GM12801 (cell line): ENCODE results near the gene KIAA1328.

Source experiments
- TF ChIP-seq, protein P1 (sequence below): IDR thresholded peaks from one replicate; pipeline ENCODE4 v1.5.1; 2011; ENCODE audit warnings: control low read depth; ENCODE audit not compliant: insufficient read length; ENCODE audit errors: extremely low read depth

KIAA1328 gene

DNA sequence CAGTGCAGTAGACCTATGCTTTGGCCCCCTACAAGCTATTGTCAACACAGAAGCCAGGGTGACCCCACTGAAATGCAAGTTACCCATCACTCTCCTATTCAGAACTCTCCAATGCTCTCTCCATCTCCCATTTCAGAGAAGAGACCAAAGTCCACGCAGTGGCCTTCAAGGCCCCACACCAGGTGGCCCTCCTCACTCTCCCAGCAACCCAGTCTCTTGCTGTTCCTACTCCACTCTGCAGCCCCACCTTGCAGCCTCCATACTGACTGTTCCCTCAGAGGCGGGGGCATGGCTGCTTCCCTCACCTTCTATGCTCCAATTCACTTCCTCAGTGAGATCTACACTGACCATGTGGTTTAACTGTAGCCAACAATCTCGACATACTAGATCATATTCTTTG is 423.4 kb downstream of the KIAA1328 start:
- TF ChIP-seq, protein P1, sequence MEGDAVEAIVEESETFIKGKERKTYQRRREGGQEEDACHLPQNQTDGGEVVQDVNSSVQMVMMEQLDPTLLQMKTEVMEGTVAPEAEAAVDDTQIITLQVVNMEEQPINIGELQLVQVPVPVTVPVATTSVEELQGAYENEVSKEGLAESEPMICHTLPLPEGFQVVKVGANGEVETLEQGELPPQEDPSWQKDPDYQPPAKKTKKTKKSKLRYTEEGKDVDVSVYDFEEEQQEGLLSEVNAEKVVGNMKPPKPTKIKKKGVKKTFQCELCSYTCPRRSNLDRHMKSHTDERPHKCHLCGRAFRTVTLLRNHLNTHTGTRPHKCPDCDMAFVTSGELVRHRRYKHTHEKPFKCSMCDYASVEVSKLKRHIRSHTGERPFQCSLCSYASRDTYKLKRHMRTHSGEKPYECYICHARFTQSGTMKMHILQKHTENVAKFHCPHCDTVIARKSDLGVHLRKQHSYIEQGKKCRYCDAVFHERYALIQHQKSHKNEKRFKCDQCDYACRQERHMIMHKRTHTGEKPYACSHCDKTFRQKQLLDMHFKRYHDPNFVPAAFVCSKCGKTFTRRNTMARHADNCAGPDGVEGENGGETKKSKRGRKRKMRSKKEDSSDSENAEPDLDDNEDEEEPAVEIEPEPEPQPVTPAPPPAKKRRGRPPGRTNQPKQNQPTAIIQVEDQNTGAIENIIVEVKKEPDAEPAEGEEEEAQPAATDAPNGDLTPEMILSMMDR, result no peak

DNA sequence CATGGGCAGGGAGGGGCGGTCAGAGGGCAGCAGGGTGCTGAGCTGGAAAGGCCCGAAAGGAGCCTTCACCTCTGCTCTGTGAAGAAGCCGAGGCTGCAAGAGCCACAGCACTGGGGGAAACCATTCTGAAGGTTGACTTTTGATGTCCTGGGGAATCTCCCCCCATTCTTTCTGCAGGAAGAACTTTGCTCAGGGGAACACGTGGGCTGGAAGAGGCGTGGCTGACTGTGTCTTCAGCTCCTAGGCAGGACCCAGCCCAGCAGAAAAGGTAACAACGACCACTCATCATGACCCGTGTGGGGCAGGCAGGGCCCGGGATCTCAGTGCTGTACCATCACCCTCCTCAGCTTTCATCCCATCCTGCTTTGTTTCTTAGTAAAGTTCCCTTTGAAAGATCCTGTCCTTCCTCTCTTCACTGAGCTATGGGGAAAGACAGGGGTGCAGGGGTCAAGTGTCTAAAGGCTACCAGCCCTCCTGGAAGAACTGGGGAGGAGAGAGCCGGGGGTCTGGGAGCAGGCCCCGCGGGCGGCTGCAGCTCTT is 424.0 kb downstream of the KIAA1328 start:
- TF ChIP-seq, protein P1, result no peak

DNA sequence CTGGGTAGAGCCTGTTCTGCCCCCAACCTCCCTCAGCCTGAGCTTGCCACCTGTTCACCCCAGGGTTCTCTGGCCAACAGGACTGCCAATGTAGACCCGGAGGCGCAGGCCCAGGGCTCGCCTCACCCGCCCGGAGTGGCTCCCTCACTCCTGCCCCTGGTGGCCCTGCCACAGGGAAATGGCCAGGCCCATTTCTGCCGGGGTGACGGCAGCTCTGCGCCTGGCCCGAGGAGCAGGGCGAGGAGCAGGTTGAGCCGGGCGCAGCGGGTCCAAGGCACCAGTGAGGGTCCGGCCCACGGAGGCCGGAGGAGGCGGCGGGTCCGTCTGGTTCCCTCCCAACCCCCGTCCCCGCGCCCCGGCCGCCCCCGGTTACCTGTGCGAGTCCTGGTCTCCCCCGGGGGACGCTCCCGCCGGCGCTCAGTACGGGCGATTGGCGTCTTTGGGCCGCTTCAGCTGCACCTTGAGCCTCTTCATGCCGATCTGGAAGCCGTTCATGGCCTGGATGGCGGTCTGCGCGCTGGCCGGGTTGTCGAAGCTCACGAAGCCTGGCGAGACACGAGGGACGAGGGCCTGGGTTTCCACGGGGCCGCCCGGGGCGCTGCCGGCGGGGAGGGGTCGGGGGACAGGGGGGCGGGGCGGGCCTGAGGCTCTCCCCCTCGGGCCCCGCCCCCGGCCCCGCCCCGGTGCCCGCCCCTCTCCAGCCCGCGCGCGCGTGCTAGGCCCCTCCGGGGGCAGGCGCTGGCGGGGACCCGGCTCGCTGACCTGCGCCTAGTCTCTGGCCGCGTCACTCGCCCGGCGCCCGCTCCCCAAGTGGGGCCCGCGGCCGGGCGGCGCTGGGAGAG is 424.7 kb downstream of the KIAA1328 start:
- TF ChIP-seq, protein P1, result no peak

DNA sequence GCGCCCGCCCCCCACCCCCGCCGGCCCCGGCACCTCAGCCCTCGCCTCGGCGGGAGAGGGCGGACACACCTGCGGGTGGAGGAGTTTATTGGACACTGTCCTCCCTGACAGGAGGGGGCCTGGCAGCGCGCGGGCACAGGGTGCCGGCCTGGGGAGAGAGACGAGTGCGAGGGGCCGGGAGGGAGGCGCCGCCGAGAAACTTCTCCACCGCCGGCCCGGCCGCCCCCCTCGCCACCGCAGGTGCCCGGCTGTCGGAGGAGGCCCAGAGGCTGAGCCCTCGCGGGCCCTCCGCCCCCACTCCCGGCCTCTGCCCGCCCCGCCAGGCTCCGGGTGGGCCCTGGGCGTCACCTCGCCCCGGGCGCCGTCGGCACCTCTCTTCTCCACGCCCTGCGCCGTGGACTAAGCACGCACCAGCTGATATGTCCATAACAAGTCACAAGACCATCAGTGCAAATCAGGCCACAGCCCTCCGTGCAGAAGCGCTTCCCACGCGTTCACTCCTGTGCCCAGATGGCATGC is 425.4 kb downstream of the KIAA1328 start:
- TF ChIP-seq, protein P1, result no peak

DNA sequence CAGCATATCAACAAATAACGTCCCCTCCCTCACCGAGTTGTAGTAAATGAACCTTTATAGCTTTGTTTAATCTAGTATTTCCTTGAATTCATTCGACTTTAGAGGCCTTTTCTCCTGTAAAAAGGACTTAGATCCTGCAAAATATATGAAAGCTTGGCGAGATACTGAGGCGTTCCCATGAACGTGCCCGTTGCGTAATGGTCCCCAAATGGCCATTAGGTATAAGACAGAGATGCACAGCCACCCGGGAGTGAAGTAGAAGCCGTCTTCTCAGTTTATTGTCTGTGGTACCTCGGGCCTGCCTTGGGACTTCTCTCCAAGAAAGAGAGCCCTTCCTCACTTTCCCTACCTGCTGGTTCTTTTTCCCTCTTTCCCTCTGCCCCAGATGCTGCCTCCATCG is 426.0 kb downstream of the KIAA1328 start:
- TF ChIP-seq, protein P1, result no peak

DNA sequence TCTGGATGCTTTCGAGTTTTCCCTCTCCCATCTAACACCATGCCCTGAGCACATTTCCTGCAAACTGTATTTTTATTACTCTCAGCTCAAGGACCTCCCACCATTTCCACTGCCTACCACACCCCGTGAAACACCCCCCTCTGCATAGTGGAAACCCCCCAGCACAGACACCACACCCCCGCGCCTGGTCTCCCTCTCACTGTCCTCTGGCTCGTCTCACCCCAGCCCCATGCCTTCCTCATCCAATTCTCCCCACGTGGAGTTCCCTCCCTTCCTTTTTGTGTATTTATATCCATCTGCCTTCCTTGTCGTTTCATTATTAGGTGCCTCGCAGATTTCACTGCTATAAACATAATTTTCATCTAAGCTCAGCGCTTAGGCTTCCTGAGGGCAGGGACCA is 429.2 kb downstream of the KIAA1328 start:
- TF ChIP-seq, protein P1, result no peak

DNA sequence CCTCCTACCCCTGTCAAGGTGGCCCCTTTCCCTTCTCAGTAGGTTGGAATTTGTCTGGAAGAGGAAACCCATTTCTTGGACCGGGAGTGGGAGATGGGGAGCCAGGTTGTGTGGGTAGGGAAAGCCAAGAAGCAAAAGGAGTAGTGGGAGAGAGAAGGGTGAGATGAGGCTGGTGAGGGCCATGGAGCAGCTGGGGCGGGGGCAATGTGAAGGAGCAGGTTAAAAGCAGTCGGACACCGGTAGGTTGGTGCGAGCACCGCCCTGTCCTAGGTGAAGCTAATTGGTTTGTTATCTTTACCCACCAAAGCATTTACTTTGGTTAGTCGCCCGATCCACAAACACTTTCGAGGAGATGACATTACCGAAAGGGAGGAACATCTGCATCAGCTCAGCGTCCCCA is 429.9 kb downstream of the KIAA1328 start:
- TF ChIP-seq, protein P1, result no peak
